Endothelial cell of umbilical vein (primary cell): Measurements from ENCODE around the gene USP6NL. TPM values are rescaled to one million over a fixed set of nuclear protein-coding genes. Genes with fewer than 3 reads are reported as not detected.

ENCODE experiments used
- BruUV-seq: library from RNA; stranded (reverse); fragments of 400-500 nt; replicated peaks from 2 replicates; lab custom pipeline; 2021; lab: Mats Ljungman, UMichigan
- CTCF ChIA-PET: fragments of 300-600, 350-600 bp; sonication (Branson Sonifier 250); formaldehyde crosslinking; loops from one replicate; lab custom pipeline; 2021; ENCODE audit warnings: antibody characterized with exemption, inconsistent platforms; lab: Charles Lee
- POLR2A ChIA-PET: fragments of 300-600, 350-600 bp; sonication (Branson Sonifier 250); formaldehyde crosslinking; loops from one replicate; lab custom pipeline; 2021; ENCODE audit warnings: antibody characterized with exemption, inconsistent platforms; lab: Charles Lee
- DNase-seq: peaks from one replicate; pipeline ENCODE4 v3.0.0-alpha.2; 2011; ENCODE audit warnings: low read depth, low spot score
- FAIRE-seq: peaks from 2 replicates; lab custom pipeline; 2011; peaks lifted over from hg19 to GRCh38; lab: Jason Lieb, UNC
- H2AFZ ChIP-seq: 2 replicates; pipeline ENCODE4 v1.6.0; 2012; ENCODE audit warnings: low read depth, low read length, control low read depth, inconsistent platforms
- H3K27ac ChIP-seq: 2 replicates; pipeline ENCODE4 v1.5.1; 2011; ENCODE audit warnings: low read depth, mild to moderate bottlenecking, control low read depth, low read length, moderate library complexity; ENCODE audit not compliant: insufficient read depth
- H3K27me3 ChIP-seq, 2 experiments: 2 replicates each; pipeline versions ENCODE4 v1.6.0 to v1.6.1; 2011; ENCODE audit warnings: low read length in 2 of 2, mixed read lengths in 1 of 2; ENCODE audit not compliant: control insufficient read depth in 2 of 2, insufficient read depth in 2 of 2
- H3K36me3 ChIP-seq, 2 experiments: 2 replicates in 1 of 2; 3 replicates in 1 of 2; pipeline ENCODE4 v1.5.1; 2011; ENCODE audit warnings: low read length in 2 of 2, mild to moderate bottlenecking in 1 of 2, moderate library complexity in 1 of 2; ENCODE audit not compliant: control insufficient read depth in 2 of 2, insufficient read depth in 2 of 2; ENCODE audit errors: extremely low read depth in 1 of 2
- H3K4me1 ChIP-seq: 3 replicates; pipeline ENCODE4 v1.5.1; 2011; ENCODE audit warnings: mild to moderate bottlenecking, low read length; ENCODE audit not compliant: control insufficient read depth, insufficient read depth; ENCODE audit errors: extremely low read depth
- H3K4me2 ChIP-seq: 2 replicates; pipeline ENCODE4 v1.6.1; 2011; ENCODE audit warnings: low read length, control low read depth, mixed read lengths; ENCODE audit not compliant: insufficient read depth
- H3K4me3 ChIP-seq, 3 experiments: fragments of 200-600 bp in 1 of 3; sonication (generic), shearing (Covaris generic) in 1 of 3; replicated peaks in 1 of 3; 2 replicates each; pipeline ENCODE4 v1.5.1; 2011 to 2016; ENCODE audit warnings: control low read depth in 3 of 3, low read length in 3 of 3, mild to moderate bottlenecking in 2 of 3, inconsistent platforms in 1 of 3, low read depth in 1 of 3, moderate library complexity in 1 of 3; ENCODE audit not compliant: insufficient read depth in 1 of 3
- H3K79me2 ChIP-seq: 2 replicates; pipeline ENCODE4 v1.6.0; 2012; ENCODE audit warnings: low read length, inconsistent platforms; ENCODE audit not compliant: control insufficient read depth, insufficient read depth
- H3K9ac ChIP-seq: replicated peaks from 2 replicates; pipeline ENCODE3; 2011; ENCODE audit warnings: low read length, control low read depth; ENCODE audit not compliant: insufficient read depth; ENCODE audit errors: extremely low read depth
- H3K9me1 ChIP-seq: replicated peaks from 3 replicates; pipeline ENCODE4 v1.6.0; 2011; ENCODE audit warnings: mild to moderate bottlenecking, low read length; ENCODE audit not compliant: control insufficient read depth, insufficient read depth; ENCODE audit errors: extremely low read depth
- H3K9me3 ChIP-seq: replicated peaks from 2 replicates; pipeline ENCODE4 v1.5.1; 2012; ENCODE audit warnings: low read length, inconsistent platforms; ENCODE audit not compliant: control insufficient read depth, insufficient read depth
- H4K20me1 ChIP-seq: replicated peaks from 2 replicates; pipeline ENCODE3; 2011; ENCODE audit warnings: mild to moderate bottlenecking, low read length; ENCODE audit not compliant: control insufficient read depth, insufficient read depth; ENCODE audit errors: extremely low read depth
- CTCF ChIP-seq, 2 donors: IDR thresholded peaks; 1 replicate in 1 of 2; 2 replicates in 1 of 2; pipeline ENCODE4 v1.5.1; 2011; ENCODE audit warnings: low read length in 2 of 2, mild to moderate bottlenecking in 2 of 2, moderate library complexity in 2 of 2, control low read depth in 1 of 2, inconsistent platforms in 1 of 2, low read depth in 1 of 2; ENCODE audit not compliant: insufficient read depth in 1 of 2; ENCODE audit errors: extremely low read depth in 1 of 2
- FOS ChIP-seq: IDR thresholded peaks from 2 replicates; pipeline ENCODE4 v1.6.1; 2011; ENCODE audit warnings: mild to moderate bottlenecking, low read length, moderate library complexity, borderline replicate concordance; ENCODE audit not compliant: insufficient read depth
- MYC ChIP-seq: IDR thresholded peaks from one replicate; pipeline ENCODE4 v1.6.1; 2011; ENCODE audit warnings: mild to moderate bottlenecking, low read depth, low read length
- POLR2AphosphoS5 ChIP-seq: IDR thresholded peaks from 2 replicates; pipeline ENCODE4 v1.6.1; 2012; ENCODE audit warnings: low read depth, mild to moderate bottlenecking, control low read depth, low read length, moderate library complexity; ENCODE audit not compliant: insufficient read depth
- dilution Hi-C: fragments of 300-500 bp; cut with MboI; formaldehyde crosslinking; loops from one replicate; pipeline ENCODE4 v1.15.0; 2019; ENCODE audit warnings: low sequenced_read_pairs; ENCODE audit not compliant: extremely low pct_ligation_motif_present
- intact Hi-C: fragments of 100-400 bp; cut with micrococcal nuclease; formaldehyde crosslinking; loops from one replicate; pipeline ENCODE4 v1.10.0; 2022
- polyA plus RNA-seq, 4 experiments: library from polyadenylated mRNA; depleted of rRNA in 3 of 4; stranded (reverse) in 3 of 4; unstranded in 1 of 4; fragments of >200 nt; gene quantifications; 2 replicates each; pipeline versions ENCODE4 v1.2.1 to v1.2.3, GENCODE V29; 2011 to 2012; ENCODE audit warnings: missing spikeins in 1 of 4
- total RNA-seq: library from RNA; stranded (reverse); gene quantifications from 2 replicates; pipeline ENCODE4 v1.2.3, GENCODE V29; 2021

USP6NL gene
- total and polyA plus RNA-seq, 2 donors (not counting 3 experiments of a cell fraction or from before 2014, with no cell fraction given) = 13.5 to 29.2 TPM

- dilution Hi-C loops = no loop called here
- no peak for FAIRE-seq
- CTCF ChIA-PET = no interaction called here
These were observed 161.7 kb downstream of the USP6NL start for GRCh38 chr10:11449761-11450160.

GRCh38 chr10:11448545-11449244 is 162.8 kb downstream of the USP6NL start:
- DNase-seq (no peak), FAIRE-seq (no peak)
- no peak overlapping the region for H3K4me2 ChIP-seq
- no peaks in the 10 kb centered on the region for H3K36me3 ChIP-seq
- H4K20me1 ChIP-seq = no peaks in the 10 kb centered on the region
- intact Hi-C loops (no loop called here), dilution Hi-C loops (no loop called here)
- H3K9ac ChIP-seq = no peak overlapping the region
- peaks cover 5% of the 10 kb centered on the region in 2 experiments for H3K27me3 ChIP-seq
- no peaks in the 10 kb centered on the region for H3K79me2 ChIP-seq
- ChIA-PET CTCF (interaction anchor here (1.5 kb wide), 1 partner anchor 11 kb away, joined by 5 read pairs; no protein-coding TSS in a partner anchor), POLR2A (no interaction called here)
- TF ChIP-seq POLR2AphosphoS5 (no peak), MYC (no peak), CTCF (IDR thresholded peaks at IDR 0.05; ENCODE audit: extremely low read depth in 1 of 2, insufficient read depth in 1 of 2, low read depth in 1 of 2, low read length in 2 of 2) (no peak)
- no peaks in the 10 kb centered on the region for H3K9me3 ChIP-seq
- no peak overlapping the region for H2AFZ ChIP-seq
- no peaks in the 10 kb centered on the region for H3K4me1 ChIP-seq
- H3K9me1 ChIP-seq = no peaks in the 10 kb centered on the region
- no peak overlapping the region for H3K4me3 ChIP-seq
- no TSS peak for BruUV-seq
- no peak overlapping the region for H3K27ac ChIP-seq

More at GRCh38 chr10:11449761-11450160, 161.7 kb downstream of the USP6NL start:
- BruUV-seq = no TSS peak
- intact Hi-C loops = no loop called here
- Histone ChIP-seq H3K79me2 (no peaks in the 10 kb centered on the region), H3K9ac (no peak overlapping the region), H3K4me1 (no peaks in the 10 kb centered on the region), H3K36me3 (no peaks in the 10 kb centered on the region), H3K4me3 (no peak overlapping the region), H3K27me3 (peaks cover 5% of the 10 kb centered on the region in 2 experiments), H3K4me2 (no peak overlapping the region), H3K27ac (no peak overlapping the region), H2AFZ (no peak overlapping the region), H3K9me1 (no peaks in the 10 kb centered on the region), H3K9me3 (no peaks in the 10 kb centered on the region), H4K20me1 (no peaks in the 10 kb centered on the region)
- POLR2A ChIA-PET = no interaction called here
- TF ChIP-seq FOS = no peak
- no peak for DNase-seq
